ENCODE data around the gene TRIP12. TPM values are rescaled to one million over a fixed set of nuclear protein-coding genes. Genes with fewer than 3 reads are reported as not detected.
"Not testable (repeated sequence)": the region's sequence is repeated elsewhere in the genome, so short reads cannot be mapped to it uniquely, and the experiment has no call there.

TRIP12 gene
- total RNA-seq, 1 experiment from 2014 or later = 166 TPM

DNA sequence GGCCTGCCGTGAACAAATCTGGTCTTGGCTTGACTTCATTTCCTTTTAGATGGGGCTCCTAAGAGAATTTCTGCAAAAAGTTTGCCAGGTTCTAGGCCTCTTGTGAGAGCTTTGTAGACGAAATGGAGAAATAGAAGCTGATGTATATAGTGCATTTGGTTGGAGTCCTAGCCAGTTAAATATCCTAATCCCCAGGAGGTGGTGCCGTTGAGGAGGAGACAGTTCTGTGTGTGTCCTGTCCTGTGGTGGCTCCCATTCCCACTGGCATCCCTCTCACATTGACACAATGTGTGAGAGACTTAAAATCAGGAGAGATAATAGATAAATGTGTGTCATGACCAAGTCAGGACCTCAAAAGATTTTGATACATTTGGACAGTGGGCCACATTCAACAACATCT lies 172.9 kb downstream of the TRIP12 start:
- Histone ChIP-seq H3K4me2 (ENCODE audit: insufficient read depth, insufficient read length, low read length) (no peak overlapping the region), H3K18ac (ENCODE audit: insufficient read length, low read depth, low read length) (no peak overlapping the region), H3K9me3 (ENCODE audit: control insufficient read depth, low read depth, low read length) (no peaks in the 10 kb centered on the region), H3K27me3 (ENCODE audit: insufficient read depth, low read length) (no peaks in the 10 kb centered on the region), H2BK20ac (ENCODE audit: low read depth, low read length, poor library complexity, severe bottlenecking) (no peak overlapping the region), H2BK5ac (ENCODE audit: insufficient read length, low read length) (no peak overlapping the region), H3K23me2 (ENCODE audit: insufficient read length, low read depth, low read length, poor library complexity, severe bottlenecking) (no peaks in the 10 kb centered on the region), H2AK5ac (ENCODE audit: insufficient read length, low read length) (no peak overlapping the region), H3K27ac (ENCODE audit: insufficient read length, low read depth, low read length) (no peak overlapping the region), H4K8ac (replicated peaks; ENCODE audit: insufficient read length, low read depth, low read length) (no peak overlapping the region), H3K79me1 (ENCODE audit: insufficient read depth, low read depth, low read length, poor library complexity, severe bottlenecking) (no peaks in the 10 kb centered on the region), H4K91ac (ENCODE audit: insufficient read length, low read depth, low read length) (no peak overlapping the region), H4K20me1 (ENCODE audit: control insufficient read depth, insufficient read depth, insufficient read length) (no peaks in the 10 kb centered on the region), H3K9ac (ENCODE audit: extremely low read depth, insufficient read length, low read length) (no peak overlapping the region), H3K14ac (ENCODE audit: insufficient read depth, low read length) (no peak overlapping the region), H3K4me1 (ENCODE audit: insufficient read depth, low read length) (no peaks in the 10 kb centered on the region), H3K79me2 (ENCODE audit: insufficient read depth, low read length) (no peaks in the 10 kb centered on the region), H2BK15ac (ENCODE audit: low read depth, low read length) (no peak overlapping the region), H2BK12ac (ENCODE audit: insufficient read length, low read depth, low read length) (no peak overlapping the region), H3K4ac (ENCODE audit: low read depth, low read length) (no peak overlapping the region), H3K56ac (ENCODE audit: insufficient read length, low read depth, low read length) (no peak overlapping the region), H4K5ac (ENCODE audit: insufficient read length, low read depth, low read length) (no peak overlapping the region), H2BK120ac (ENCODE audit: low read depth, low read length, poor library complexity, severe bottlenecking) (no peak overlapping the region), H2AFZ (ENCODE audit: low read length) (no peak overlapping the region), H3T11ph (ENCODE audit: low read length) (no peak overlapping the region), H3K23ac (ENCODE audit: insufficient read length, low read depth, low read length) (no peak overlapping the region)
- Mint-ChIP-seq H3K9me3 (peaks cover 3 to 9% of the 10 kb centered on the region in 2 experiments; a peak in 3 of 5 replicates), H3K4me3 (no peak overlapping the region), H3K27me3 (ENCODE audit: low read depth) (no peaks in the 10 kb centered on the region), H3K4me1 (peaks cover 10 to 12% of the 10 kb centered on the region in 2 experiments), H3K36me3 (ENCODE audit: insufficient read depth in 1 of 3, low read depth in 3 of 3) (peaks cover 0 to 9% (median 1%) of the 10 kb centered on the region in 3 experiments; a peak in 3 of 7 replicates), H3K27ac (peak overlapping the region in 1 of 3 experiments; percentile 24; a peak in 1 of 7 replicates)
- no CpG with 5 or more reads among the region's 3 CpGs for WGBS (ENCODE audit: extremely low coverage, insufficient read length, low lambda C conversion rate)
- TF ChIP-seq, protein P1, sequence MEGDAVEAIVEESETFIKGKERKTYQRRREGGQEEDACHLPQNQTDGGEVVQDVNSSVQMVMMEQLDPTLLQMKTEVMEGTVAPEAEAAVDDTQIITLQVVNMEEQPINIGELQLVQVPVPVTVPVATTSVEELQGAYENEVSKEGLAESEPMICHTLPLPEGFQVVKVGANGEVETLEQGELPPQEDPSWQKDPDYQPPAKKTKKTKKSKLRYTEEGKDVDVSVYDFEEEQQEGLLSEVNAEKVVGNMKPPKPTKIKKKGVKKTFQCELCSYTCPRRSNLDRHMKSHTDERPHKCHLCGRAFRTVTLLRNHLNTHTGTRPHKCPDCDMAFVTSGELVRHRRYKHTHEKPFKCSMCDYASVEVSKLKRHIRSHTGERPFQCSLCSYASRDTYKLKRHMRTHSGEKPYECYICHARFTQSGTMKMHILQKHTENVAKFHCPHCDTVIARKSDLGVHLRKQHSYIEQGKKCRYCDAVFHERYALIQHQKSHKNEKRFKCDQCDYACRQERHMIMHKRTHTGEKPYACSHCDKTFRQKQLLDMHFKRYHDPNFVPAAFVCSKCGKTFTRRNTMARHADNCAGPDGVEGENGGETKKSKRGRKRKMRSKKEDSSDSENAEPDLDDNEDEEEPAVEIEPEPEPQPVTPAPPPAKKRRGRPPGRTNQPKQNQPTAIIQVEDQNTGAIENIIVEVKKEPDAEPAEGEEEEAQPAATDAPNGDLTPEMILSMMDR (conservative IDR thresholded peaks at IDR 0.05) = peak; percentile 36; the same call in 2 of the 3 replicates
- DNase-seq = no peak

DNA sequence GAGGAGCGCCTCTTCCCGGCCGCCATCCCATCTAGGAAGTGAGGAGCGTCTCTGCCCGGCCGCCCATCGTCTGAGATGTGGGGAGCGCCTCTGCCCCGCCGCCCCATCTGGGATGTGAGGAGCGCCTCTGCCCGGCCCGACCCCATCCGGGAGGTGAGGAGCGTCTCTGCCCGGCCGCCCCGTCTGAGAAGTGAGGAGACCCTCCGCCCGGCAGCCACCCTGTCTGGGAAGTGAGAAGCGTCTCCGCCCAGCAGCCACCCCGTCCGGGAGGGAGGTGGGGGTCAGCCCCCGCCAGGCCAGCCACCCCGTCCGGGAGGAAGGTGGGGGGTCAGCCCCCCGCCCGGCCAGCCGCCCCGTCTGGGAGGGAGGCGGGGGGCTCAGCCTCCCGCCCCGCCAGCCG lies 179.1 kb downstream of the TRIP12 start:
- H3K4me2 ChIP-seq (ENCODE audit: insufficient read depth, insufficient read length, low read length); H2BK120ac ChIP-seq (ENCODE audit: low read depth, low read length, poor library complexity, severe bottlenecking); DNase-seq; H3K4me1 Mint-ChIP-seq; H2BK15ac ChIP-seq (ENCODE audit: low read depth, low read length); H2BK20ac ChIP-seq (ENCODE audit: low read depth, low read length, poor library complexity, severe bottlenecking); H3K23me2 ChIP-seq (ENCODE audit: insufficient read length, low read depth, low read length, poor library complexity, severe bottlenecking); H3K27ac ChIP-seq (ENCODE audit: insufficient read length, low read depth, low read length); H3K18ac ChIP-seq (ENCODE audit: insufficient read length, low read depth, low read length); H3K27me3 Mint-ChIP-seq (ENCODE audit: low read depth); H3K56ac ChIP-seq (ENCODE audit: insufficient read length, low read depth, low read length); H4K5ac ChIP-seq (ENCODE audit: insufficient read length, low read depth, low read length); H3T11ph ChIP-seq (ENCODE audit: low read length); H2AFZ ChIP-seq (ENCODE audit: low read length); H4K8ac ChIP-seq (replicated peaks; ENCODE audit: insufficient read length, low read depth, low read length); H4K91ac ChIP-seq (ENCODE audit: insufficient read length, low read depth, low read length); H3K14ac ChIP-seq (ENCODE audit: insufficient read depth, low read length); H3K4me3 Mint-ChIP-seq; H3K9ac ChIP-seq (ENCODE audit: extremely low read depth, insufficient read length, low read length); H2AK5ac ChIP-seq (ENCODE audit: insufficient read length, low read length); H2BK12ac ChIP-seq (ENCODE audit: insufficient read length, low read depth, low read length); H4K20me1 ChIP-seq (ENCODE audit: control insufficient read depth, insufficient read depth, insufficient read length); H3K27ac Mint-ChIP-seq; H3K4me1 ChIP-seq (ENCODE audit: insufficient read depth, low read length); H3K27me3 ChIP-seq (ENCODE audit: insufficient read depth, low read length); H2BK5ac ChIP-seq (ENCODE audit: insufficient read length, low read length); H3K23ac ChIP-seq (ENCODE audit: insufficient read length, low read depth, low read length); H3K9me3 ChIP-seq (ENCODE audit: control insufficient read depth, low read depth, low read length); H3K4ac ChIP-seq (ENCODE audit: low read depth, low read length); H3K79me1 ChIP-seq (ENCODE audit: insufficient read depth, low read depth, low read length, poor library complexity, severe bottlenecking); H3K79me2 ChIP-seq (ENCODE audit: insufficient read depth, low read length): not testable (repeated sequence)
- Mint-ChIP-seq H3K36me3 (ENCODE audit: insufficient read depth in 1 of 3, low read depth in 3 of 3) (peaks cover 9 to 45% (median 18%) of the 10 kb centered on the region in 3 experiments), H3K9me3 (peaks cover 40 to 57% of the 10 kb centered on the region in 2 experiments)
- no CpG with 5 or more reads among the region's 35 CpGs for WGBS (ENCODE audit: extremely low coverage, insufficient read length, low lambda C conversion rate)

Data from H9 (cell line).